HG02870 (cell line): ENCODE results near the gene CABP4.

ENCODE experiments used
- ATAC-seq: cut with Tn5 transposase; IDR thresholded peaks from one replicate; pipeline ENCODE4 v1.9.1; 2021; ENCODE audit warnings: mild to moderate bottlenecking, moderate library complexity; ENCODE audit not compliant: unreplicated experiment

CABP4 gene

DNA sequence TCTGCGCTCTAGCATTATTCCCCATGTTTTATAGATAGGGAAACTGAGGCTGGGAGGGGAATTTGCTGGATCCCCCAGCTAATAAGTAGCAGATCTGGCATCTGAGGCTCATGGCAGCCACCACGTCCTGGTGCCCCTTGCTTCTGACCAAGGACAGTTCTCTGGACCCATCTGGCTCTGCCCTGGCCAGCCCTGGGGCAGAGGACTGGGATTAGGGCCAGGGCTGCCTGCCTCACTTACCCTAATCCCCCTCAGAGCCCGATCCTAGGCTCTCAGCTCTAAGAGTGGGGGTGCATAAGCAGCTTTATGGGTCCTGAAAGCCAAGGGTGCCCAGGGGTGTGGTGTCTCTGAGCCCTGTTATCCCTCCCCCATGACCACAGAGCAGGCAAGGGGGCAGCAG is at the start of gene CABP4:
CABP4 (plus strand) TSS at position 301 of the 400 bp plus-strand sequence; CDS start at position 371, 70 bp downstream.
- ATAC-seq, result no peak

DNA sequence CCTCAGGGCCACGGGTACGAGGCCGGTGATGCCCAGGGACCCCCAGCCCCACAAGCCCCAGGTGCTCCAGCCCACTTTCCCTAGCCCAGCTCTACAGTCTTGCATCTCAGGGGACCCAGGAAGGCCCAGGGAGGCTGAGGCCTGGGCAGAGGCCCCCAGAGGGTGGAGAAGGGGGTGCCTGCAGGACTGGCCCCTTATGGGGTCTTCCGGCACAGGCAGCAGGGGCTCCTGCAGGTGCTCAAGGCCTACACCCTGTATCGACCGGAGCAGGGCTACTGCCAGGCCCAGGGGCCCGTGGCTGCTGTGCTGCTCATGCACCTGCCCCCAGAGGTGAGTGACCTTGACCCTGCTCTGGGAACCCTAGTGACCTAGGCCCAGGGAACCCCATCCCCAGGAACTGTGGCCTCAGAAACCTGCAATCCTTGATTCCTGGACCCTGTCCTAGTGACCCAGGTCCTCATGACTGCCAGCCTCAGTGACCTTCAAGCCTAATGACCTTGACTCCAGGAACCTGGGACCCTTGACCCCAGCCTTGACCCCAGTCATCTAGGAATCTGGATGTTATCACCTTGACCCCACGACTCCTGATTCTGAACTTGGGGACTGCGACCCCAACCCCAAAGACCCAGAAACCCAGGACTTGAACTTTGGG is 49.3 kb upstream of the CABP4 start:
- ATAC-seq, result no peak

GRCh38 chr11:67406420-67406968 is 48.7 kb upstream of the CABP4 start:
- no peak for ATAC-seq

DNA sequence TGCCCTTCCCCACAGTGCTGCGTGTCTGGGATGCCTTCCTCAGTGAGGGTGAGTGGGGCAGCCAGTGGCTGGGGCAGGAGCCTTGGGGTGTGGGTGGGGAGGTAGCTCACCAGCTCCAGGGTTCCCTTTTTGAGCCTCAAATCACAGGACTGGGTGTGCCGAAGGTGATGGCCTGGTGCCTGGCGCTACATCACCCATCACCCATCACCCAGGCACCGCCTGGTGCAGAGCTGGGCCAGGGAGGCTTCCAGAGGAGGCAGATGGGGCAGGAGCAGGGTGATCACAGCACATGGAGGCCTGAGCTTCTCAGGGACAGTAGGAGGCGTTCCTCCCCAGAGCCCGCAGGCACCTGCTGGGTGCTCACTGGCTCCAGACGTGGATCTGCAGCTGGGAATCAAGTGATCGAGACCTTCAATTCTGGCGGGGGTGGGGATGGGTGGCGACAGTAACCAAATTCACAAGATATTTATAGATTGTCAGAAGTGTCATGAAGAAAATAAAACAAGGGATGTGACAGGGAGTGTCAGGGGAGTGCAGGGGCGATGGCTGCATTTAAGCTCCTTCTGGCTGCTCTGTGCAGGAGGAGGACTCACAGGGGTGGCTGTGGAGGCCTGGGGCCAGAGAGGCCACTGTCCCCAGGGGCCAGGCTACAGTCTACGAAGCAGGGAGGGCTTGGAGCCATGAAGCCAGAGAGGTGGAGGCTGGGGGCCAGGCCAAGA is 48.0 kb upstream of the CABP4 start:
- no peak for ATAC-seq

DNA sequence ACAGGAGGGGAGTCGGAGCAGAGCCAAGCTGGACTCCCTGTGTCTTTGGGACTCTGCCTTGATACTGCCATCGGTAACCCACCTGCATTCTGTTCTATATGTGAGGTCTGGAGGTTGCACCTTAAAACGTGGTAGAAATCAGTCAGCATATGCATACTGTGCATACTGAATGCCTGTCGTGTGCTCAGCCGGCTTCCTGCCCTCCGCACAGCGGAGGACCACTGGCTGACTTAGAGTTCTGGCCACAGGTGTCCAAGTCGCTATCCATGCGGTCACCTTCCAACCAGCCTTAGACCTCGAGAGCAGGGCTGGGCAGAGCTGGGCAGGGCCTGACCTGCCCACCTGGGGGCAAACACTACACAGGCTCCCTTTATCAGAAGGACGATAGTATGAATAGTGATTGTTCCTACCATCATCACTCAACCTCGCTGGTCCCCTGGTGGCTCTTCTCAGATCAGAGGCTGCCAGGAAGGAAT is 47.4 kb upstream of the CABP4 start:
- no peak for ATAC-seq

DNA sequence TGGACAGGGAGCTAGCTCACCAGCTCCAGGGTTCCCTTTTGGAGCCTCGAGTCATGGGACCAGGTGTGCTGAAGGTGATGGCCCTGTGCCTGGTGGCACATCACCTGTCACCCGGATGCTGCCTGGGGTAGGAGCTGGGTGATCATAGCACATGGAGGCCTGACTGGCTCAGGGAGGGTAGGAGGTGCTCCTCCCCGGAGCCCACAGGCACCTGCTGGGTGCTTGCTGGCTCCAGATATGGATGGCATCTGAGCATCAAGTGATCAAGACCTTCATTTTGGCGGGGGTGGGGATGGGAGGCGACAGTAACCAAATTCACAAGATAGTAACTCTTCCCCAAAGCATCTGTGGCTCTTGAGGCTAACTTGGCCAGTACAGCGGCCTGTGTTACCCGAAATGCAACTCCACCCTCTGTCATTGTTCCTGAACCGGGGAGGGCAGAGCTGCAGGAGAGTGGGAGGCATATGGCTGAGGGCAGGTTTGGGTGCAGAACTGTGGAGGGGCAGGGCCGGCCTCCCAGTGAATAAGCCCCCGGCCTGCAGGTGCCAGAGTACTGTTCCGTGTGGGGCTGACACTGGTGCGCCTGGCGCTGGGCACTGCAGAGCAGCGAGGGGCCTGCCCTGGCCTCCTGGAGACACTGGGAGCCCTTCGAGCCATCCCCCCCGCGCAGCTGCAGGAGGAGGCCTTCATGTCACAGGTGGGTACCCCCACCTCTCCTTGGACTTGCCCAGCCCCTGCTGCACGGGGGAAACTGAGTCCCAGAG is 46.5 kb upstream of the CABP4 start:
- no peak for ATAC-seq

DNA sequence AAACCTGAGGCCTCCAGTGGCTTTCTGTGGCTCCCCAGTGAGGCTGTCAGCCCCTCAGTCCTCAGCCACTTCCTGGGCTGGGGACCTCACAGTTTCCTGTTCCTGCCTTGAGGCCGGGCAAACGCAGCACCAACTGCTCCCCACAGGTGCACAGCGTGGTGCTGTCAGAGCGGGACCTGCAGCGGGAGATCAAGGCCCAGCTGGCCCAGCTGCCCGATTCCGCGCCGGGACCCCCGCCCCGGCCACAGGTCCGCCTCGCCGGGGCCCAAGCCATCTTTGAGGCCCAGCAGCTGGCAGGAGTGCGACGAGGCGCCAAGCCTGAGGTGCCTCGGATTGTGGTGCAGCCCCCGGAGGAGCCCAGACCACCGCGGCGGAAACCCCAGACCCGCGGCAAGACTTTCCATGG is 45.9 kb upstream of the CABP4 start:
- peak; percentile 37 for ATAC-seq

DNA sequence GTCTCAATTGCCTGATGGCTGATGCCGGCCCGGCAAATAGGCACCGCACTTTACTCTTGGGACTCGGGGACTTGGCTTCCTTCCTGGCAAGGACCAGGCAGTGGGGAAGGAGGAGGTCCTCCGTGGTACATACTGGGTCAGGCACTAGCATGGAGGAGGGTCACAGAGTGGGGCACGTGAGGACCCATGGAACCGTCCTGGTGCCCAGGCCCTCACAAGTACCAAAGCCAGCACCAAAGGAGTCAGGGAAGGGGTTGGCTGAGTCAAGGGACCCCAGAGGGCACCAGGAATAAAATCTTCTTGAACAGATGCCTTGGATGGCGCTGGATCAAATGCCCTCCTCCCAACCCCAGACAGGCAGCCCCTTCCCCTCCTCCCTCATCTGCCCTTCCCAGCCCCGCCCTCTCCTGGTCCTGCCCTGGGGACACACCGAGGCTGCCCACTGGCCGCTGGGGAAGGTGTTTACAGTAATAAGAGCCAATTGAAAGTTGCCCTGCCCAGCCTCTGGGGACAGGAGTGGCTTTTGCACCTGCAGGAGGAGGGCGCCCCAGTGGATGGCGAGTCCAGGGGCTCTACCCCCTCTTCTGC is 45.3 kb upstream of the CABP4 start:
- no peak for ATAC-seq

GRCh38 chr11:67410369-67410831 is 44.8 kb upstream of the CABP4 start:
- ATAC-seq, result no peak

- no peak for ATAC-seq
Observed at GRCh38 chr11:67410984-67411784, 44.0 kb upstream of the CABP4 start.

DNA sequence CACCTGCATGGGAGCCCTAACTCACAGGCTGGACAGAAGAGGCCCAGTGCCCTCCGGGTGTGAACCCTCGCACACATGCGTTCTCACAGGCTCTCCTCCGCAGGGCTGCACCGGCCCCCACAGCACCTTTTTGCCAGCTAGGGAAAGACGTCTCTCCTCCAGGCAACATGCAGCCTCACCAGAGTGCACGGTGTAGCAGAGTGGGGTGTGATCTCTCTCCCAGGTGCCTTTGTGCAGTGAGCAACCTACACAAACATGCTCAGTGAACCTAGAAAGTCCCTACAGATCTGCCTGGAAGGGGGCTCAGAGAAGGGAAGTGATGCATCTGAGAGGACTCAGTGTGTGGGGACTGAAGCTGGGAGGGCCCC is 43.4 kb upstream of the CABP4 start:
- no peak for ATAC-seq

DNA sequence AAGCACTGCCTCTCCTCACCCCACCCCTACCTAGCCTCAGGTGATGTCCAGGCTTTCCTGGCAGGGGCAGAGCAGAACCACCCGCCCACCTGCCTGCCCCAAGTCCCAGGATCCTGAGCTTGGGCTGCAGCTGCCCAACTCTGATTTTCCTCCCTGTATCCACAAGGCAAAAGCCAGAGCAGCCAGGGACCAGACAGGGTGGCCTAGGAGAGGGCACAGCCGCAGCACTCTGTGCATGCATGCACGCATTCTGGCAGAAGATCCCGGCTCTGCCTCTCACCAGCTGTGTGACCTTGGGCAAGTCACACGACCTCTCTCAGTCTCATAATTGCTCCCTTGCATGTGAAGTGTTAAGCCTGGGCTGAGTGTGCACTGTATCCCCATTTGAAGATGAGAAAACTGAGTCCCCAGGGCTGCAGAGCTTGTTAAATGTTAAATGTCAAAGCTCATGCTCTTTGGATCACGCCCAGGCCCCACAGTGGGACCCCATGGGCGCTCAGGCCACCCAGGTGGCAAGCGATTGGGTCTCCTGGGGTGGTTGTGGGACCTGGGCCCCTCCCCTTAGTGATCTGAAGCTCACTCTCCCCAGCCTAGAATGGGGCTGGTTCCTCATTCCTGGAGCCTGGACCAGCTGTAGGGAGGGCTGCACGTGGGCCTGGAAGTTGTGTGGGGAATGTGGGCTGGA is 42.5 kb upstream of the CABP4 start:
- ATAC-seq, result no peak

- ATAC-seq, result no peak
Observed at GRCh38 chr11:67413266-67413849, 41.8 kb upstream of the CABP4 start.

GRCh38 chr11:67415501-67416304 is 39.5 kb upstream of the CABP4 start, which contains the start of gene CARNS1:
Gene CARNS1, plus strand, starts transcription at chr11:67415678. Its CDS starts 522 bp downstream, at chr11:67416200.
- no peak for ATAC-seq

DNA sequence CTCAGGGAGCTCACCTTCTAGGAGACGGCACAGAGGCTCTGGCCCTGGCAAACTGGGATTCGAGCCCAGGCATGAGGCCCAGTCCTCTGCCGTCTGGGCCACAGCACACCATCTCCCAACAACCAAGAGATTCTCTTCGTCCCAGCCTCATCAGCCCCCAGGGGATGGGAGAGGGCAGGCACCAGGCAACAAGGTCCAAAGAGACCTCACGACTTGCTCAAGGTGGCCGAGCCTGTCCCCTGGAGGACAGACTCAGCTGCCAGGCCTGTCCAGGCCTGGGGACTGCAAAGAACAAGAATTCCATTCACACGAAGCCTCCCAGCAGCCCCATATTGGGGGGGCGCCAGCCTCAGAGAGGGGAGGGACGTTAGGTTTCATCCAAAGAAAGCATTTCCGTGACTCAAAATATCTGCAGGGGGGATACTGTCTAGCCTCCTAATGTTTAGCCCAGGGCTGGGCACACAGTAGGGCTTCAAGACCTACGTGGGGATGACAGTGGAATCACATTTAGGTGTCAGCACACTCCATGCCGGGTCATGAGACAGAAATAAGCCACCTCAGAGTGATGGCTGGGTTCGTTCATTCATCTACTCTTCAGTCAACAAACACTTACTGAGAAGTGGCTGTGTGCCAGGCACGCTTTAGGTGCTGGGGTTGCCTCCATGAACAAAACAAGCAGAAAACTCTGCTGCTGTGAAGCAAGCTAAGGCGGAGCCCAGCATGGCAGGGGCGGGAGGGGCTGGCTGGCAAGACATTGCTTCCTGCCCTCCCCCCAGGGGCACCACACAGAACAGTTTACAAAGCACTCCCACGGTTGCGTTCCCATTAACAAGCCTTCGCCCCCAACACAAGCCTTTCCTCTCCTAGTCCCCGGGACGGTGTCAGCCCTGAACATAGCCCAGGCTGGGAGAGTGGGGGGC is 38.5 kb upstream of the CABP4 start:
- ATAC-seq, result no peak

DNA sequence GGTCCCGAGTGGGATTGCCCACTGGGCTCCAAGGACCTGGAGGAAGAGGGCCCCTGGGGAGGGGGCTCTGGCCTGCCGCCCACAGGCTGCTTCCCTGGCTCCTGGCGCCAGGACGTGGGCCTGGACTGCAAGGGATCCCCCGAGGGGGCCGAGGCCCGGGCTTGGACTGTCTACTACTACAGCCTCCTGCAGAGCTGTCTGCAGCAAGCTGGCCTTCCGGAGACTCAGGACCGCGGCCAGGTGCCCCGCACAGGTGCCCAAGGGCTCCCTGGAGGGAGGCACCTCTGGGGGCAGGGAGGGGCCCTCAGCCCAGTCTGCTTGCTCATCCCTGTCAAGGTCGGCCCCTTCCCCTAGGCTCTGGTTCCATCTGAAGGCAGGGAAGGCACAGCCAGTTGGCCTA is 37.7 kb upstream of the CABP4 start:
- ATAC-seq, result no peak
